ENCODE measurements around the gene LINGO1. TPM values are rescaled to one million over a fixed set of nuclear protein-coding genes. Genes with fewer than 3 reads are reported as not detected.

LINGO1 gene
- total and polyA plus RNA-seq, 9 of the 15 experiments (the other 6 are each of a cell fraction or from before 2014, with no cell fraction given), result 0.07 to 15.3 (median 2.1) TPM

GRCh38 chr15:77666296-77666660, 33.6 kb upstream of the LINGO1 start (continued):
- TF ChIP-seq PHF8 (IDR thresholded peaks at IDR 0.05; ENCODE audit: borderline replicate concordance, low read length), result no peak
- no peak for TF ChIP-seq ZNF644 (tag; IDR thresholded peaks at IDR 0.05; ENCODE audit: low read depth)
- no peak for TF ChIP-seq ZFX (CRISPR knock-in tag; IDR thresholded peaks at IDR 0.05)

GRCh38 chr15:77665530-77666295, 33.0 kb upstream of the LINGO1 start:
- Histone ChIP-seq H2AFZ (ENCODE audit: low read depth, low read length) (no peak overlapping the region), H3K9me3 (replicated peaks; ENCODE audit: control insufficient read depth, insufficient read depth, low read depth, low read length) (no peaks in the 10 kb centered on the region), H3K9me1 (ENCODE audit: control insufficient read depth, insufficient read depth, low read length) (no peaks in the 10 kb centered on the region), H3K27ac (ENCODE audit: extremely low read depth, low read depth, low read length) (no peak overlapping the region), H4K20me1 (replicated peaks; ENCODE audit: control insufficient read depth, insufficient read depth, low read length) (0 out of 2 replicates have a peak, but pooled peaks cover 10% of the 10 kb centered on the region), H3K4me3 (no peak overlapping the region), H3K36me3 (ENCODE audit: control insufficient read depth, insufficient read depth, low read length) (no peaks in the 10 kb centered on the region), H3K4me1 (replicated peaks in 1 of 2; ENCODE audit: control insufficient read depth in 2 of 2, insufficient read depth in 2 of 2, low read length in 2 of 2) (peaks cover 0 to 6% of the 10 kb centered on the region in 2 experiments; a peak in 1 of 5 replicates), H3K79me2 (ENCODE audit: control insufficient read depth, insufficient read depth, low read length) (no peaks in the 10 kb centered on the region), H3K4me2 (ENCODE audit: insufficient read depth, low read length) (no peak overlapping the region), H3K27me3 (ENCODE audit: control insufficient read depth in 2 of 2, insufficient read depth in 2 of 2, low read length in 2 of 2) (peaks cover 2 to 60% of the 10 kb centered on the region in 2 experiments; a peak in 3 of 5 replicates), H3K9ac (ENCODE audit: insufficient read depth in 1 of 2, low read depth in 2 of 2, low read length in 2 of 2) (no peak overlapping the region)
- DNase-seq (ENCODE audit: extremely low read depth in 1 of 4, low spot score in 3 of 4) (no peak), ATAC-seq (no peak), FAIRE-seq (no peak)
- ChIA-PET POLR2A (interaction anchor here (0.7 kb wide), 1 partner anchor 8 kb away, joined by 3 read pairs; no protein-coding TSS in a partner anchor), CTCF (ENCODE audit: low intra/inter-chr PET ratio) (no interaction called here)
- TF ChIP-seq E2F3 (CRISPR knock-in tag; IDR thresholded peaks at IDR 0.05) (no peak), ZNF24 (IDR thresholded peaks at IDR 0.05) (peak; percentile 96), ZHX1 (conservative IDR thresholded peaks at IDR 0.05; ENCODE audit: low read length) (no peak)
- no TSS peak for BruUV-seq (replicated peaks)
- intact Hi-C loops (cut with micrococcal nuclease) (no loop called here), in situ Hi-C loops (cut with MboI) (loop anchor here (10.0 kb wide), 1 partner anchor 209 kb away; no protein-coding TSS in a partner anchor)
- WGBS (ENCODE audit: insufficient coverage, low coverage, missing lambda C conversion rate), result 6% methylated on average over 12 of the region's 12 CpGs
